Inflammatory macrophage treated with lipopolysaccharide for 1 hour (primary cell): ENCODE data around the gene POMT2.
"Not testable (repeated sequence)": the region's sequence is repeated elsewhere in the genome, so short reads cannot be mapped to it uniquely, and the experiment has no call there.

ENCODE experiments used
- DNase-seq, 2 donors: peaks; one replicate each; pipeline ENCODE4 v3.0.0-alpha.2; 2020 to 2022

POMT2 gene, protein sequence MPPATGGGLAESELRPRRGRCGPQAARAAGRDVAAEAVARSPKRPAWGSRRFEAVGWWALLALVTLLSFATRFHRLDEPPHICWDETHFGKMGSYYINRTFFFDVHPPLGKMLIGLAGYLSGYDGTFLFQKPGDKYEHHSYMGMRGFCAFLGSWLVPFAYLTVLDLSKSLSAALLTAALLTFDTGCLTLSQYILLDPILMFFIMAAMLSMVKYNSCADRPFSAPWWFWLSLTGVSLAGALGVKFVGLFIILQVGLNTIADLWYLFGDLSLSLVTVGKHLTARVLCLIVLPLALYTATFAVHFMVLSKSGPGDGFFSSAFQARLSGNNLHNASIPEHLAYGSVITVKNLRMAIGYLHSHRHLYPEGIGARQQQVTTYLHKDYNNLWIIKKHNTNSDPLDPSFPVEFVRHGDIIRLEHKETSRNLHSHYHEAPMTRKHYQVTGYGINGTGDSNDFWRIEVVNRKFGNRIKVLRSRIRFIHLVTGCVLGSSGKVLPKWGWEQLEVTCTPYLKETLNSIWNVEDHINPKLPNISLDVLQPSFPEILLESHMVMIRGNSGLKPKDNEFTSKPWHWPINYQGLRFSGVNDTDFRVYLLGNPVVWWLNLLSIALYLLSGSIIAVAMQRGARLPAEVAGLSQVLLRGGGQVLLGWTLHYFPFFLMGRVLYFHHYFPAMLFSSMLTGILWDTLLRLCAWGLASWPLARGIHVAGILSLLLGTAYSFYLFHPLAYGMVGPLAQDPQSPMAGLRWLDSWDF

DNA sequence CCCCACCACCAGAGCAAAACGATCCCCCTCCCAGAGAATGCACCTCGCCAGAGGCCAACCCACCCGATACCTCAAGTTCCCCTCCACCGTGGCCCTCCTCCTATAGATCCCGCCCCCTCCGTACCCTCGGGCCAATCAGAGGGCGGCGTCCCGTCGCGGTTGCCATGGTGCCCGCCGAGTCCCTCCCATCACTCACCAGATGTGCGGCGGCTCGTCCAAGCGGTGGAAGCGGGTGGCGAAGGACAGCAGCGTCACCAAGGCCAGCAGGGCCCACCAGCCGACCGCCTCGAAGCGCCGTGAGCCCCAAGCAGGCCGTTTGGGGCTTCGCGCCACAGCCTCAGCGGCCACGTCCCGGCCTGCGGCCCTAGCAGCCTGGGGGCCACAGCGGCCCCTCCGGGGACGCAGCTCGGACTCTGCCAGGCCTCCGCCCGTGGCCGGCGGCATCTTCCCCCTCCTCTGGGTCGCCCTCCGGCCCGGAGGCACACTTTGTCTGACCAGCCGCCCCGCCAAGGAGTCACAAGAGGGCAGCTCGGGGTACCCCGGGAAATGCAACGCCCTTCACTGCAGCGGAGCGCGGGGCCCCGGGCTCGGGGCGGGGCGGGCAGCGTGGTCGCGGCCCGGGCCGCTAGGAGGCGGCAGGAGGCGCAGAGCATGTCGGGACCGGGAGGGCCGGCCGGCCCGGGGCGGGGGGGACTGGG is at the start of gene POMT2:
POMT2 (minus strand) TSS at position 646 of the 698 bp plus-strand sequence; CDS start at position 444, 202 bp downstream.
- peak; percentile 85 to 93 for DNase-seq

DNA sequence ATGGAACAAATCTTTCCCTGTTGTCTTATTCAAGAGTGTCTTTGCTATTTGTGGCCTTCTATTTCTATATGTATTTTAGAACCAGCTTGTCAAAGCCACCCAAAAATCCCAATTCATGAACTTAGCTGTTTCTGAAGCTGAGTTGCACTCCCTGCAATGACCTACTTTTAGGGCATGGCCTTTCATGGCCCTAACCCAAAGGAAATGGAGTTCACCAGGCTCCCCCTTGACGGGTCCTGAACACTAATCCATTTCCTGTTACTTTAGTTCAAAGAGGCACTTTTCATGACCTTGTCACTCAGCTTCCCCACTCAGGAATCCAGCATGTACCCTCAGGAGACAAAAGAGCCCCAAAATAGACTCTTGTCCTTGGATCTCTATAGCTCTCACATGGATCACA is 48.6 kb upstream of the POMT2 start:
- no peak for DNase-seq

DNA sequence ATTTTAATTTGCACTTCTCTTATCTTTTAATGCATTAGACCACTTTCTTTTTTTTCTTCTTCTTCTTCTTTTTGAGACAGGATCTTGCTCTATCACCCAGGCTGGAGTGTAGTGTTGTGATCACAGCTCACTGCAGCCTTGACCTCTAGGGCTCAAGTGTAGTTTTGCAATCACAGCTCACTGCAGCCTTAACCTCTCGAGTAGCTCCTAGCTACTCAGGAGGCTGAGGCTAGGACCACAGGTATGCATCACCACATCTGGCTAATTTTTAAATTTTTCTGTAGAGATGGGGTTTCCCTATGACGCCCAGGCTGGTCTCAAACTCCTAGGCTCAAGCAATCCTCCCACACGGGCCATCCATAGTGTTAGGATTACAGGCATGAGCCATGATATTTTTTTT is 43.5 kb upstream of the POMT2 start:
- DNase-seq, result no peak

DNA sequence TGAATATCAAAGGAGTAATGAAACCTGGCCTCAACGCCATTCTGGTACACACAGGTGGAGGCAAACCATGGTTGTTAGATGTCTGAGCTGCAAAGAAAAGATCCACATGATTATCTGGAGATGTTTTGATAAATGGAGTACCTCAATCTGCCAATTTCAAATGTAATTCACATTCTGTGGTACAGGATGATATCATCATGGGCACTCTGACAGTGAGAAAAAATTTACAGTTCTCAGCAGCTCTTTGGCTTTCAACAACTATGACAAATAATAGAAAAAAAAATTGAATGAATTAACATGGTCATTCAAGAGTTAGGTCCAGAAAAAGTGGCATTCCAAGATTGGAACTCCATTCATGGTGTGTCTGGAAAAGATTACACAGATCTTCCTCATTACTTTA is 38.9 kb upstream of the POMT2 start:
- DNase-seq, result no peak

DNA sequence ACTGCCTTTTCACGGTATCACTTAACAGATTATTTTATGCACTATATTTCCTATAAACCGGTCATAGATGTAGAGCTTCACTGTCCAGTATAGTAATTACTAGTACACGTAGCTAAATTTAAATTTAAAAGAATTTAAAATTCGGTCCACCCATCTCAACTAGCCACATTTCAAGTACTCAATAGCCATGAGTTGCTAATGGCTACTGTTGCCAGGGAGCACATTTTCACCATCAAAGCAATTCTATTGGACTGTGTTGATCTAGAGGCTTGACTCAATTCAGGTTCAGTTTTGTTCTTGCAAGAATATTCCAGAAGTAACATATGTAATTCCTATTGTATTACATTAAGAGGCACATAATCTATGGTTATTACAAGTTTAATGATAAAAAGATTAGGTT is 36.2 kb upstream of the POMT2 start:
- DNase-seq, result no peak

DNA sequence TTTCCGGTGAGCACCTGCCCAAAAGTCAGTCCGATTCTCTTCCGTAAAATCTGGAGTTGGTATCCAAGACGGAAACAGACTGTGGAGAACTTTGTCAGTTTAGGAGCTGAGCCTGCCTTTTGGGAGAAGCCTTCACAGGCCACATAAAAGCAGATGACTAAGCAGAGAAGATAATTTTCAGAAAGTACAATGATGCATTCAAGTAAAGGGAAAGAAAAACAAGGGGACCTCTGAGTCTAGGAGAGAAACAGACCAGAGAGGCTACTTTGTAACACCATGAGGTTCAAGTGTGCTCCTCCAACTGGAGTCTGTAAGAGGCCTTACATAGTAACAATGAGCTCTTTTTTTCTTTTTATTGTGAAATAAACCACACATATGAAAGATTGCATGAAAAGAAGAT is 35.1 kb upstream of the POMT2 start:
- no peak for DNase-seq

DNA sequence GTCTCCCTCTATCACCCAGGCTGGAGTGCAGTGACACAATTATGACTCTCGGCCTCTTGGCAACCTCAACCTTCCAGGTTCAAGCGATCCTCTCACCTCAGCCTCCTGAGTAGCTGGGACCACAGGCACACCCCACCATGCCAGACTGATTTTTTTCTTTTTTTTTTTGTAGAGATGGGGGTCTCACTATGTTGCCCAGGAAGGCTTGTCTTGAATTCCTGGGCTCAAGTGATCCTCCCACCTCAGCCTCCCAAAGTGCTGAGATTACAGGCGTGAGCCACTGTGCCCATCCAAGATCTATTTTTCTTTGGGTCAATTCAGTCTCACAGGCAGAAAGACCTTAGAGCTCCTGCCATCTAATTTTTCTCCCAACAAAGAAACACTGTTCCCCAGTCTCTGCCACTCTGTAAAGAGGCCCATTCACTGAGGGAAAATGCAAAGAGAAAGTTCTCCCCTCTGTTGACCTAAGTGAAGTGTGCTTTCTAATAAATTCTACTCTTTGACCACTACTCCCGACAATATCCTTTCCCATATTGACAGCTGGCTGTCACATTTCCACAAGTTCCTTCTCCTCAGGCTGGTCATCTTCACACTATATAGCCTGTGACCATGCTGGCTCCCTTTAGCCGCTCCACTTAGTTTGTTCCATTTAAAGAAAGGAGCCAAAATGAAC is 32.9 kb upstream of the POMT2 start:
- no peak for DNase-seq

DNA sequence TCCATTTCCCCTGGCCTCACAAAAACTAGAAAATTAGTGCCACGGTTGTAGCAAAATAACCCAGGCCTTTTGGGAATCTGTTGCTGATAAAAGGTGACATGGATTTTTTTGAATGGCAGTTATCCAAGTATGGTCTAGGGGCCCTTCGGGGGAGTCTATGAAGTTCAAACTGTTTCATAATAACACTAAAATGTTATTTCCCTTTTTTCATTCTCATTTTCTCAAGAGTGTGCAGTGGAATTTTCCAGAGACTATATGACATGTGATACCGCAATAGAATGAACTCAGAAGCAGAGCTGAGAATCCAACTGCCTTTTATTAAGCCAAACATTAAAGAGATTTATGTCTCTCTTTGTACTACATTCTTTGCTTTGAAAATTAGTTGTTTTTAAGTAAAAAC is 27.1 kb upstream of the POMT2 start:
- peak; percentile 73 to 74 for DNase-seq

DNA sequence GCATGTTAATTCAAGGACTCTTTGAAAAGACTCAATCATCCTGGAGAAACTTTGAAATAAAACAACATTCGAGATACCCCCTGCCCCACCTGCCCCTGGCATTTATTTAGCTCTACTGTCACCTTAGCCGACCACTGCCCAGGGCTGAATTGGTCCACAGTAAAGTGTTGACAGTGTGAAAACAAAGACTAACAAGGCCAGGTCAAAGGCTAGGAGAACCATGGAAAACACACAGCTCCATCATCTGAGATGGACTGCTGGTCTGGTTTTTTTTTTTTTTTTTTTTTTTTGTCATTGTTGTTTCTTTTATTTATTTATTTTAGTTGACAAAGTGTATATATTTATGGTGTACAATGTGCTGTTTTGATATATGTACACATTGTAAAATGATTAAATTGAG is 25.8 kb upstream of the POMT2 start:
- no peak for DNase-seq

DNA sequence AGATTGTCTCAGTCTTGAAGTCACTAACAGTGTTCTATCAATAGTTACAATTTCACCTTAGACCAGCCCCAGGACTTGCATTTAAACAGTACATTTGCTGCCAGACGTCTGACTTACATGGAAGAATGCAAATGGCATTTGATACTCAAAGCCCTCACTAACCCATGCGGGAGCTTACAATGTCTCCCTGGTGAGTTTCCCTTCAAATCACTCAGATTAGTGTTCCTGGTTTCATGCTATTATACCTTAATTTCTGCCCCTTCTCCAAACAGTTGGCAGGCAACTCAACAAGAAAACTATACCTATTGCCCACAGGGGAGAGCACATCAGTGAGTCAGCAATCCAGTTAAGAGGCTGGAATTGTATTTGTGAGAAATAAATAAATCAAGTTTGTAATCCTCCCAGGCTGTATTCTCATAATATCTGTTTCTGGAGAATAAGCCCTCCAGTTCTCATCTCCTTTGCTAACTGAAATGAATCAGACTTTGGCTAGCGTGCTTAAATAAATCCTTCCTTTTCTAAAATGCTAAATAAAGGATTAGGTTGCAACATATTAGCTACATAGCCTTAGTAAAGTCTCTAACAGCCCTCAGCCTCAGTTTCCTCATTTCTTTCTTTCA is 23.8 kb upstream of the POMT2 start:
- no peak for DNase-seq

DNA sequence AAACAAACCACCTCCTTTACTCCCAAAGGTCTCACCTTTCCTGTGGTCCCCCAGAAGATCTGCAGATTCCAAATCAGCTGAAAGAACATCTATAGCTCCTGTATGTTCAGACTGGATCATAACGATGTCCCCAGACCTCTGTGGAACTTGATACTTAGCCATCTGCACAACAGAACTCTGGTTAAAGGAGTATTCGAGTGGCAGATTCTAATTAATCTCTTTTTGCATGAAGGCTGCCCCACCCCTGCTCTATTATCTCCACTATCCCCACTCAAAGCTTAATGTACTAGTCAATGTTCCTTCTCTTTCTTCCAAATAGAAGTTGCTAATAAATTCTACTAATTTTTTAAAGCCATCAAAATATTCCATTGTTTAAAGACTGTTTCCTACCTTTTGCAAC is 23.0 kb upstream of the POMT2 start:
- DNase-seq, result no peak

DNA sequence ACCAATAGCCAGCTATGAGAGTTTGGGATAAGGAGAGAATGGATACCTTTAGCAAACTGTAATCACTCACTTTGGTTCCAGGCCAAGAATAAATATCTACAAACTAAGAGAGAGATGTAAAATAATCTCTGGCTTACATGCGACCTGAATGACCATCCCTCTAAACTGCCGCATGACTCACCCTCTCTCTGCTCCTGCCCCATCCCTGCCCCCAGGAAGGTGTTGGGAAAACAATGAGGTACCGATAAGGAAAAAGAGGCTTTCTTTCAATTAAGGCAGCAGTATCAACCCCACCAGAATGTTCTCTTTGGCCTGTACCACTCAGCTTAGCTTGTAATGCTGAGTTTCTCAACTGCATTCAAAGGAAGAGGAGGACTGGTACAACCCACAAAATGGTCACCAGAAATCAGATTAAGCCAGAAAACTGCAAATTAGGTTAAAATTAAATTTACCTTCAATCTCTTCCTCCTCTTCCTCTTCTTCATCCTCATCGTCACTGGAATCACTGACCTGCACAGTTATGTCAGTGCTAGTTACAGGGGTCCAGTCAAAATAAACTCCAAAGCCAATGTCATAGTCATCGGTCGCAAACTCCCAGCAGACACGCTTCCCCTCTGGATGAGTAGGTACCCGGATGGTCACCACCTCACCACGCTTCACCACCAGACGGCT is 22.2 kb upstream of the POMT2 start:
- DNase-seq, result no peak

DNA sequence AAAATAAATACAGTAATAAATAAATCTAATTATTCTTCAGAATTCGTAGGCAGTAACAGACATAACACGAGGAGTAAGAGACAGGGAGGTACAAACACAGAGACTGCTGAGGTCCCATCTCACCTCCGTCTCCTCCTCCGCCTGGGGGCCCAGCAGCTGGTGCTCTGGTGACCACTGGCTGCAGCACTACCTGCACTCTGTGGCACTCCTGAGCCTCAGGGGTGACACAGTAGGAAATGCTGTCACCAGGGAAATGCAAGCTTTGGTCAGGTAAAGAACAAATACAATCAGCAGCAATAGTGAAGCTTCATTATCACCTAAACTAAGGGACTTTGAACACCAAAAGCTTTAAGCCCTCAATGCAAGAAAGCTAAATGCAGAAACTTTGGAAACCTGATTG is 19.7 kb upstream of the POMT2 start:
- DNase-seq, result no peak

DNA sequence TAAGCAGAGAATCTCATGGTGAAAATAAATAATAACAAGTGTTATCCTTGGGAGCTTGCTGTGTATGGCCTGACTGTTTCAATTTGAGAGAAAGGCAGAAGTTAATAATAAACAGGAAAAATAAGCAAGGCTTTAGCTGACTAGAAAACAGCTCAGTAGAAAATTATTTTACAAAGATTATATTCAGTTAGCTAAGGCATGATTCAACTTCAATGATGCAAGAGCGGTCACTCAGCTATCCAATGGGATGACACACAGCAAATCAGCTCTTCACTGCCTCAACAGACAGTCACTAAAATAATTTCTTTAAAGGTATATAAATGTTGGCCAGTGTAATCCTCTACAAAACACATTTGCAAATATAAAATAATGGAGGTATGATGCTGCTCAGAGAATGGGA is 18.7 kb upstream of the POMT2 start:
- no peak for DNase-seq

DNA sequence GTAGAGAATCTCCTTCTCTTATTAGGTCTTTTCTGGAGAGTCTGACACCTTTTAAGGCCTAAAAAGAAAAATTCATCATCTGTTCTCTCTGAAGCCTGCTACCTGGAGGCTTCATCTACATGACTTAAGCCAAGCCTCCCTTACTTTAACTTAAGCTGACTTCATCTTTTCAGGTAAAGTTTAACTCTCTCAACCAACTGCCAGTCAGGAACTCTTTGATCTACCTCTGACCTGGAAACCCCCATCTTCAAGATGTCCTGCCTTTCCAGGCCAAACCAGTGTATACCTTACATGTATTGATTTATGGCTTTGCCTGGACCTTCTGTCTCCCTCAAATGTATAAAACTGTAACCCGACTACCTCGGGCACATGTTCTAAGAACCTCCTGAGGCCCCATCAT is 17.6 kb upstream of the POMT2 start:
- DNase-seq, result no peak

DNA sequence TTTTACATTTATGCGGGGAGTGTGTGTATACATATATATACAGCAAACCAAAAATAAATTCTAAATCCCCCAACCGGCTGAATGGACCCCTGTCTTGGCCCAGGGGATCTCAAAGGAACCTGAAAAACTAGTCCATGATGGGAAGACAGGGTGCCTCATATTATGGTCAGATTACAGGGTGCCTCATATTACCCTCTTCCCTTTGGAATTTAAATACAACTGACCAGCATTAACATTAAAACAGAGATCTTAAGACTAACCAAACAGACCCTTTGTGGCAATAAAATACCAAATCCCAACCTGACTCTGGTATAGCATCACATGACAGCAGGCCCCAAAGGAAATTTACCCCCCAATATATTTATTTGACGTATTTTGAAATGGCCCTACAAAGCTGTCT is 17.2 kb upstream of the POMT2 start:
- no peak for DNase-seq

DNA sequence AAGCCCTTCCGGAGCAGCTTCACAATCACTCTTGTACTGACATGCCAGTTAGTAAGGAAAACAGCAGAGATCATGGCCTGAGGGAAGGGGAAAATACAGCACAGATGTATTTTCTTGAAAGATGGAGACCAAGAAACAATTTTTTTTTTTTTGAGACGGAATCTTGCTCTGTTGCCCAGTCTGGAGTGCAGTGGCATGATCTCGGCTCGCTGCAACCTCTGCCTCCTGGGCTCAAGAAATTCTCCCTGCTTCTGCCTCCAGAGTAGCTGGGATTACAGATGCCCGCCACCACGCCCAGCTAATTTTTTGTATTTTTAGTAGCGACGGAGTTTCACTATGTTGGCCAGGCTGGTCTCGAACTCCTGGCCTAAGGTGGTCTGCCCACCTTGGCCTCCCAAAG is 16.6 kb upstream of the POMT2 start:
- DNase-seq, result not testable (repeated sequence)

DNA sequence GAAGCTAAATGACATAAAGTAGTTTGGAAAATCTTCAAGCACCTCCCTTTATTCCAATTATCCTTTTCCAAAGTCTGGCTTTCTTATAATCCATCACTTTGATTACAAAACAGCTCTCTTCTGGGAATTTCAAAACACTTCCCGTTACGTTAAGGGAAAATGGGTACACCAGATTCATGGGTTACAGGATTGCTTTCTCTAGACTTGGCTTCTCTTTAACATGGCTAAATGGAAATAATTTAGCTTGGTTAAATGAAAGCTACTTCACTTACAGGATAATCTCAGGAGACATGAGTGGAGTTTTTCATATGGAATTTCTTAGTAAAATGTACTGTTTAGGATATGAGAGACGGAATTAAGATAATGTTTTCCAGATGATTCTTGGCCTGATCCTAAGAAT is 14.9 kb upstream of the POMT2 start:
- no peak for DNase-seq

DNA sequence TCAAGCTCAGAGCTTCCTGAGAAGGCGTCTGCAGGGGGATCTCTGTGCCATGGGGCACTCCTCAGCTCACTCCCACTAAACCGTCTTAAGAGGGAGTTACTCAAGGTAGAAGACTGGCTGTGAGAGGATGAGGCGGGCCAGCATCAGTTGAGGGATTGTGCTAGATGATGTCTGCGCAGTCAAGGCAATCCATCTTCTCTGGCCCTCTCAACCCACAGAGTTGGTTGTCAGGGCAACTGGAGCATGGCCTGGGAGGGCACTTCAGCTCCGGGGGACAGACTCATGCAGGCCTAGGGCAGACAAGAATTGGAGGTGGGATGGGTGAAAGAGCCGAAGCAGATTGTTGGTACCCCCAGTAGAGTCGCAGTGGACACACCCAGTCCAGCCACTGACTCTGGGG is 9.2 kb upstream of the POMT2 start:
- DNase-seq, result no peak

DNA sequence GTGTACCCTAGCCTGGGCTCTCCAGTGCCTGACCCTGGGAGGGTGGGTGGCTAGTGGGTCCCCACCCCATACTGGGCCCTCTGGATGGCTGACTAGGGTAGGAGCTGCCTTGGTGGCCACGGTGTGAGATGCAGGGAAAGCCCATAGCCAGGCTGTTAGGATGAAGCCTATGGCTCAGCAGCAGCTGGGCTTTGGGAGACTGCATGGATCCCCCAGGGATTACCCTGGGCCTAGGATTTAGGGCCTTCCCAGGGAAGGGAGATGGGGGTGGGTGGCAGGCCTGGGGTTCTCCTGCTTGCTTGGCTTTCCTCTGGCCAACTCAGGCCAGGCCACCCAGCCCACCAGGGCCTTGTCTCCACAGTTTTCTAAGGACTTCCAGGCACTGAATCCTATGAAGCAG is 6.4 kb upstream of the POMT2 start:
- DNase-seq, result no peak

DNA sequence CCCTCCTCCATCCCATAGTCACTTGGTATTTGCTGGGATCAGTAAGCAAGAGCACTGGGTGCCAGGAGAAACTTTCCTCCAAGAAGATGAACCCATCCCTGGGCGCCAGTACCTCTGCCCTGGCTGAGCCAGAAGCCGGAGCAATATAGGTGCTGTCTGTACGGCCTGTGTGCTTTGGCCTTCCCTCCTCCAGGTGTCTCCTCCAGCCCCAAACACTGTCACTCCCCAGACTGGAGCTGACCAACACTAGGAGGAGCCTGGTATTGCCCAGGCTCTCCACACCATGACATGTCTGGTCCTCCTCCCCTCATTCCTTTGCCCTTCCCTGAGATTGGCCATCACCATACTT is 5.0 kb upstream of the POMT2 start:
- no peak for DNase-seq
